Measurements from ENCODE around the gene PLA2G4D. TPM values are rescaled to one million over a fixed set of nuclear protein-coding genes. Genes with fewer than 3 reads are reported as not detected.

Gene PLA2G4D
- polyA plus RNA-seq, 1 donor from 2014 or later, result not detected

DNA sequence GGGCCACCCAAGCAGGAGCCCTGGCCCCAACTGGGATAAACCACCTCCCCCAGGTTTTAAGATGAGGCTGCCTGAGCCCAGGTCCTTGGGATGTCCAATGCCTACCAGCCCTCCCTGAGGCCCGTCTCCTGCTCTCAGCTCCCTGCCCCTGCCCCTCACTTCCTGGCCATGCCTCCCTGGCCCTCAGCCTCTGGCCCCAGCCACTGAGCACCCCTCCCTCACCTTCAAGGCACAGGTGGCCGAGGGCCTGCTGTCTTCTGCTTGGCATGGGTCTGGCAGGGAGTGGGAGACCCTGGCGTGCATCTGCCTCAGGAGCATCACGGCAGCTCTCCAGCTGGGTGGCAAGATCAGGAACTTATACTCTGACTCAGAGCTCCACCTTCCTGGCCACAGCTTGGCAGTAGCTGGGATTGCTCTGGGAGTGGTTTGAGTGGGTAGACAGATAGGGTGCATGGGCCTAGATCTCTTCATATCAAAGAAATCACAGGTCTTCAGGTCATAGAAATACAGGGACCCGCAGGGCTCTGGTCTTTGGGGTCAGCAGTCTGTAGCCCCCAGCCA, 73.6 kb downstream of the PLA2G4D start, which contains the start of gene PLA2G4E:
Gene PLA2G4E, minus strand, starts transcription at position 330 of the 561 bp plus-strand sequence. Its CDS starts 12 bp downstream, at position 318.
- Histone ChIP-seq H3K9ac (ENCODE audit: low read length) (no peak within 1 kb of the TSS), H3K27ac (ENCODE audit: low read length) (no peak within 1 kb of the TSS), H3K9me3 (ENCODE audit: low read length) (no peaks in the 10 kb centered on the region), H4K20me1 (ENCODE audit: insufficient read depth) (no peaks in the 10 kb centered on the region), H3K4me3 (ENCODE audit: low read length) (no peak within 1 kb of the TSS), H2AFZ (ENCODE audit: low read depth, low read length) (no peak within 1 kb of the TSS), H3K9me2 (ENCODE audit: insufficient read depth, low read length) (no peaks in the 10 kb centered on the region), H3K79me2 (replicated peaks; ENCODE audit: insufficient read depth, low read length) (no peaks in the 10 kb centered on the region), H3K27me3 (ENCODE audit: insufficient read depth, low read depth, low read length) (no peaks in the 10 kb centered on the region), H3K36me3 (ENCODE audit: insufficient read depth, low read length) (no peaks in the 10 kb centered on the region), H3F3A (ENCODE audit: insufficient read depth, low read length, poor library complexity, severe bottlenecking) (no peaks in the 10 kb centered on the region), H3K4me2 (ENCODE audit: low read length) (no peak within 1 kb of the TSS)
- TF ChIP-seq MXI1 (conservative IDR thresholded peaks at IDR 0.05; ENCODE audit: poor library complexity, severe bottlenecking), result no peak
- TF ChIP-seq EZH2 (IDR thresholded peaks at IDR 0.05; ENCODE audit: borderline replicate concordance, insufficient read depth, low read length, poor library complexity, severe bottlenecking), result no peak
- TF ChIP-seq, protein P1, sequence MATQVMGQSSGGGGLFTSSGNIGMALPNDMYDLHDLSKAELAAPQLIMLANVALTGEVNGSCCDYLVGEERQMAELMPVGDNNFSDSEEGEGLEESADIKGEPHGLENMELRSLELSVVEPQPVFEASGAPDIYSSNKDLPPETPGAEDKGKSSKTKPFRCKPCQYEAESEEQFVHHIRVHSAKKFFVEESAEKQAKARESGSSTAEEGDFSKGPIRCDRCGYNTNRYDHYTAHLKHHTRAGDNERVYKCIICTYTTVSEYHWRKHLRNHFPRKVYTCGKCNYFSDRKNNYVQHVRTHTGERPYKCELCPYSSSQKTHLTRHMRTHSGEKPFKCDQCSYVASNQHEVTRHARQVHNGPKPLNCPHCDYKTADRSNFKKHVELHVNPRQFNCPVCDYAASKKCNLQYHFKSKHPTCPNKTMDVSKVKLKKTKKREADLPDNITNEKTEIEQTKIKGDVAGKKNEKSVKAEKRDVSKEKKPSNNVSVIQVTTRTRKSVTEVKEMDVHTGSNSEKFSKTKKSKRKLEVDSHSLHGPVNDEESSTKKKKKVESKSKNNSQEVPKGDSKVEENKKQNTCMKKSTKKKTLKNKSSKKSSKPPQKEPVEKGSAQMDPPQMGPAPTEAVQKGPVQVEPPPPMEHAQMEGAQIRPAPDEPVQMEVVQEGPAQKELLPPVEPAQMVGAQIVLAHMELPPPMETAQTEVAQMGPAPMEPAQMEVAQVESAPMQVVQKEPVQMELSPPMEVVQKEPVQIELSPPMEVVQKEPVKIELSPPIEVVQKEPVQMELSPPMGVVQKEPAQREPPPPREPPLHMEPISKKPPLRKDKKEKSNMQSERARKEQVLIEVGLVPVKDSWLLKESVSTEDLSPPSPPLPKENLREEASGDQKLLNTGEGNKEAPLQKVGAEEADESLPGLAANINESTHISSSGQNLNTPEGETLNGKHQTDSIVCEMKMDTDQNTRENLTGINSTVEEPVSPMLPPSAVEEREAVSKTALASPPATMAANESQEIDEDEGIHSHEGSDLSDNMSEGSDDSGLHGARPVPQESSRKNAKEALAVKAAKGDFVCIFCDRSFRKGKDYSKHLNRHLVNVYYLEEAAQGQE (IDR thresholded peaks at IDR 0.05; ENCODE audit: borderline replicate concordance), result no peak
- TF ChIP-seq SMC3 (conservative IDR thresholded peaks at IDR 0.05; ENCODE audit: poor library complexity), result no peak
- TF ChIP-seq EP300 (conservative IDR thresholded peaks at IDR 0.05; ENCODE audit: poor library complexity, severe bottlenecking), result no peak
- TF ChIP-seq, protein P2, sequence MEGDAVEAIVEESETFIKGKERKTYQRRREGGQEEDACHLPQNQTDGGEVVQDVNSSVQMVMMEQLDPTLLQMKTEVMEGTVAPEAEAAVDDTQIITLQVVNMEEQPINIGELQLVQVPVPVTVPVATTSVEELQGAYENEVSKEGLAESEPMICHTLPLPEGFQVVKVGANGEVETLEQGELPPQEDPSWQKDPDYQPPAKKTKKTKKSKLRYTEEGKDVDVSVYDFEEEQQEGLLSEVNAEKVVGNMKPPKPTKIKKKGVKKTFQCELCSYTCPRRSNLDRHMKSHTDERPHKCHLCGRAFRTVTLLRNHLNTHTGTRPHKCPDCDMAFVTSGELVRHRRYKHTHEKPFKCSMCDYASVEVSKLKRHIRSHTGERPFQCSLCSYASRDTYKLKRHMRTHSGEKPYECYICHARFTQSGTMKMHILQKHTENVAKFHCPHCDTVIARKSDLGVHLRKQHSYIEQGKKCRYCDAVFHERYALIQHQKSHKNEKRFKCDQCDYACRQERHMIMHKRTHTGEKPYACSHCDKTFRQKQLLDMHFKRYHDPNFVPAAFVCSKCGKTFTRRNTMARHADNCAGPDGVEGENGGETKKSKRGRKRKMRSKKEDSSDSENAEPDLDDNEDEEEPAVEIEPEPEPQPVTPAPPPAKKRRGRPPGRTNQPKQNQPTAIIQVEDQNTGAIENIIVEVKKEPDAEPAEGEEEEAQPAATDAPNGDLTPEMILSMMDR (IDR thresholded peaks at IDR 0.05; ENCODE audit: poor library complexity, severe bottlenecking), result no peak
- no peak for TF ChIP-seq TAF1 (IDR thresholded peaks at IDR 0.05; ENCODE audit: low read depth)
- TF ChIP-seq RAD21 (conservative IDR thresholded peaks at IDR 0.05), result no peak
- TF ChIP-seq POLR2AphosphoS5 (IDR thresholded peaks at IDR 0.05), result no peak

DNA sequence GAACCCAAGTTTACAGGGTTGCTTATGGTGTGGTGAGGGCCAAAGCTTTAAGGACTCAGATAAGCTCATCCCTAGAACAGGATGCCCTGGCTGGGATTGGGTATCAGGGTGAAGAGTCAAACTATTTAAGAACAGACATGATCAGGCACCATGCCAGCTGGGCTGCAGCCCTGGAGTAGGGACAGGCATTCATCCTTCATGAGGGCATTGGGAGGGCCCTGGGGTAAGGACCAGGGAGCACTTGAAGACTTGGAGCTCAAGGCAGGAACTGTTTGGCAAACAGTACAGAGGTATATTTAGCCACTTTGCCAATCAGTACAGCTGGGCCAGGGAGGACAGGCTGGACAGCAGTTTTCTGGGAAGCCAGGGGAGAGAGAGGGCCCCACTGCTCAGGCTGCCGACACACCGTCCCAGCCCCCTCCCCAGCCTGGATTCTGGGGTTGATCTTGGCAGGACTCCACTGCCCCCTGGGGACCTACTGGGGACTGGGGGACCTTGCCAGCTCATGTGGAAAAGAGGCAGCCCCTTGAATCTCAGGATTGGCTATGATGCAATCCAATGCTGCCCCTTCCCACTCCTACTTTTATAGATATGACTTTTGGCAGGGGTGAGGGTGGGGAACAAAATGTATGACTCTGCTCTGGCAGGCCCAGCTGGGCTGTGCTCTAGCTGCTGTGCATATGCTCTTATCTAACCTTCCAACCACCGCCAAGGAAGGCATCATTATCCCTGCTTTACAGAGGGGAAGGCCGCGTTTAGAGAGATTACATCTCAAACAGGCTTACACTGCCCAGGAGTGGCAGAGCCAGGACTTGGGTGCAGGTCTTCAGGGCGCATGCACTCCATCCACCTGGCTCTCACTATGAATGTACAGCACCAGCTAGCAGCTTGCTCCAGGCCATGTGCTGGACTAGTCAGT, 75.8 kb downstream of the PLA2G4D start:
- TF ChIP-seq EP300 (conservative IDR thresholded peaks at IDR 0.05; ENCODE audit: poor library complexity, severe bottlenecking) (no peak), EZH2 (IDR thresholded peaks at IDR 0.05; ENCODE audit: borderline replicate concordance, insufficient read depth, low read length, poor library complexity, severe bottlenecking) (no peak), TAF1 (IDR thresholded peaks at IDR 0.05; ENCODE audit: low read depth) (no peak), POLR2AphosphoS5 (IDR thresholded peaks at IDR 0.05) (no peak), RAD21 (conservative IDR thresholded peaks at IDR 0.05) (no peak), MXI1 (conservative IDR thresholded peaks at IDR 0.05; ENCODE audit: poor library complexity, severe bottlenecking) (no peak), SMC3 (conservative IDR thresholded peaks at IDR 0.05; ENCODE audit: poor library complexity) (no peak)
- TF ChIP-seq, protein P2 (IDR thresholded peaks at IDR 0.05; ENCODE audit: poor library complexity, severe bottlenecking), result no peak
- TF ChIP-seq, protein P1 (IDR thresholded peaks at IDR 0.05; ENCODE audit: borderline replicate concordance), result no peak
- no peak overlapping the region for H3K4me3 ChIP-seq (ENCODE audit: low read length)

More for the DNA sequence above, 75.8 kb downstream of the PLA2G4D start:
- Histone ChIP-seq H3K27ac (ENCODE audit: low read length) (no peak overlapping the region), H3K27me3 (ENCODE audit: insufficient read depth, low read depth, low read length) (no peaks in the 10 kb centered on the region), H3K4me2 (ENCODE audit: low read length) (no peak overlapping the region), H2AFZ (ENCODE audit: low read depth, low read length) (no peak overlapping the region), H3F3A (ENCODE audit: insufficient read depth, low read length, poor library complexity, severe bottlenecking) (no peaks in the 10 kb centered on the region), H3K79me2 (replicated peaks; ENCODE audit: insufficient read depth, low read length) (no peaks in the 10 kb centered on the region), H3K9me3 (ENCODE audit: low read length) (no peaks in the 10 kb centered on the region), H3K9me2 (ENCODE audit: insufficient read depth, low read length) (no peaks in the 10 kb centered on the region), H4K20me1 (ENCODE audit: insufficient read depth) (no peaks in the 10 kb centered on the region), H3K9ac (ENCODE audit: low read length) (no peak overlapping the region), H3K36me3 (ENCODE audit: insufficient read depth, low read length) (no peaks in the 10 kb centered on the region)
